GM23248 (cell line): ENCODE results near the gene RIC8B. TPM values are rescaled to one million over a fixed set of nuclear protein-coding genes. Genes with fewer than 3 reads are reported as not detected.

Experiments used
- DNase-seq: peaks from one replicate; pipeline ENCODE4 v3.0.0-alpha.2; 2015
- H2AFZ ChIP-seq: fragments of 200-600 bp; sonication (generic); 2 replicates; pipeline ENCODE4 v1.6.1; 2016; ENCODE audit warnings: antibody characterized with exemption
- H3F3A ChIP-seq: fragments of 200-600 bp; sonication (generic); 2 replicates; pipeline ENCODE4 v1.6.1; 2016; ENCODE audit warnings: mild to moderate bottlenecking, antibody characterized with exemption, mixed run types; ENCODE audit not compliant: insufficient read depth
- H3K27ac ChIP-seq: fragments of 200-600 bp; sonication (generic); 2 replicates; pipeline ENCODE4 v1.5.1; 2016; ENCODE audit warnings: mild to moderate bottlenecking
- H3K27me3 ChIP-seq: fragments of 200-600 bp; sonication (generic); replicated peaks from 2 replicates; pipeline ENCODE4 v1.6.1; 2016; ENCODE audit warnings: mild to moderate bottlenecking; ENCODE audit not compliant: insufficient read depth
- H3K36me3 ChIP-seq: fragments of 200-600 bp; sonication (generic); 2 replicates; pipeline ENCODE4 v1.6.1; 2016; ENCODE audit warnings: low read depth, mild to moderate bottlenecking
- H3K4me1 ChIP-seq: fragments of 200-600 bp; sonication (generic); 2 replicates; pipeline ENCODE4 v1.6.1; 2016; ENCODE audit warnings: mild to moderate bottlenecking; ENCODE audit not compliant: insufficient read depth
- H3K4me2 ChIP-seq: fragments of 200-600 bp; sonication (generic); one replicate; pipeline ENCODE4 v1.6.1; 2016; ENCODE audit warnings: mild to moderate bottlenecking; ENCODE audit not compliant: unreplicated experiment
- H3K4me3 ChIP-seq: fragments of 200-600 bp; sonication (generic); 2 replicates; pipeline ENCODE4 v1.5.1; 2016; ENCODE audit warnings: mild to moderate bottlenecking
- H3K79me2 ChIP-seq: fragments of 200-600 bp; sonication (generic); 2 replicates; pipeline ENCODE4 v1.6.1; 2016; ENCODE audit warnings: mild to moderate bottlenecking; ENCODE audit not compliant: insufficient read depth
- H3K9ac ChIP-seq: fragments of 200-600 bp; sonication (generic); 2 replicates; pipeline ENCODE4 v1.6.1; 2016; ENCODE audit warnings: mild to moderate bottlenecking
- H3K9me2 ChIP-seq: fragments of 200-600 bp; sonication (generic); 2 replicates; pipeline ENCODE4 v1.6.1; 2016; ENCODE audit warnings: mixed run types, mild to moderate bottlenecking, moderate library complexity; ENCODE audit not compliant: insufficient read depth
- H3K9me3 ChIP-seq: fragments of 200-600 bp; sonication (generic); one replicate; pipeline ENCODE4 v1.6.1; 2017; ENCODE audit warnings: low read depth
- H4K20me1 ChIP-seq: fragments of 200-600 bp; sonication (generic); 2 replicates; pipeline ENCODE4 v1.6.0; 2016; ENCODE audit not compliant: insufficient read depth
- EZH2 ChIP-seq: fragments of 200-600 bp; sonication (generic); IDR thresholded peaks from 2 replicates; pipeline ENCODE4 v1.6.1; 2018; ENCODE audit warnings: antibody characterized with exemption, mild to moderate bottlenecking; ENCODE audit not compliant: insufficient read depth, poor library complexity, severe bottlenecking
- EZH2phosphoT487 ChIP-seq: fragments of 200-600 bp; sonication (generic); IDR thresholded peaks from 2 replicates; pipeline ENCODE4 v1.6.1; 2018; ENCODE audit warnings: antibody characterized with exemption, moderate library complexity, mild to moderate bottlenecking, low read depth; ENCODE audit not compliant: insufficient read depth
- WGBS, 2 experiments: methylation state at CpG; one replicate each; pipeline ENCODE4 v1.1.6; 2015 to 2017; ENCODE audit warnings: low lambda C conversion rate in 2 of 2, low coverage in 1 of 2; ENCODE audit errors: missing lambda C conversion rate in 2 of 2; 5-methylcytosine and 5-hydroxymethylcytosine counted together
- in situ Hi-C: fragments of 300-500 bp; cut with MboI; formaldehyde crosslinking; loops from 2 replicates; pipeline ENCODE4 v1.15.0; 2020
- polyA plus RNA-seq: library from polyadenylated mRNA; unstranded; fragments of >200 nt; fragmentation: Nextera tagmentation; extraction: Ambion mirVana; gene quantifications from 2 replicates; pipeline ENCODE4 v1.2.1, GENCODE V29; 2016
- total RNA-seq: library from RNA; depleted of rRNA; stranded (reverse); fragments of >200 nt; shearing (Covaris generic); gene quantifications from 2 replicates; pipeline ENCODE4 v1.2.3, GENCODE V29; 2014

Gene RIC8B
- total and polyA plus RNA-seq, 2 experiments from 2014 or later = 6.8 to 7.6 TPM

- H2AFZ ChIP-seq = no peak overlapping the region
- TF ChIP-seq EZH2phosphoT487 (no peak), EZH2 (no peak)
- H3K36me3 ChIP-seq = no peaks in the 10 kb centered on the region
- H3K4me1 ChIP-seq = no peaks in the 10 kb centered on the region
- no peak overlapping the region for H3K4me3 ChIP-seq
- no peaks in the 10 kb centered on the region for H3K9me3 ChIP-seq
- DNase-seq = no peak
- H4K20me1 ChIP-seq = no peaks in the 10 kb centered on the region
- H3K4me2 ChIP-seq = no peak overlapping the region
- 66 to 67% methylated on average over 6 of the region's 6 CpGs for WGBS, 2 experiments
- H3K9me2 ChIP-seq = no peaks in the 10 kb centered on the region
- no peak overlapping the region for H3K9ac ChIP-seq
- in situ Hi-C loops = no loop called here
- no peak overlapping the region for H3K27ac ChIP-seq
- H3F3A ChIP-seq = no peaks in the 10 kb centered on the region
- H3K79me2 ChIP-seq = no peaks in the 10 kb centered on the region
- H3K27me3 ChIP-seq = peaks cover 3% of the 10 kb centered on the region; the same call in 1 of the 2 replicates
These were observed 29.9 kb upstream of the RIC8B start for GRCh38 chr12:106744600-106744999.

- no peaks in the 10 kb centered on the region for H3F3A ChIP-seq
- H3K27ac ChIP-seq = no peak overlapping the region
- H3K9ac ChIP-seq = no peak overlapping the region
- H3K27me3 ChIP-seq = 0 out of 2 replicates have a peak, but pooled peaks cover 3% of the 10 kb centered on the region
- no peak overlapping the region for H3K4me2 ChIP-seq
- no peaks in the 10 kb centered on the region for H3K36me3 ChIP-seq
- no peak for DNase-seq
- H2AFZ ChIP-seq = no peak overlapping the region
- H3K4me3 ChIP-seq = no peak overlapping the region
- no peaks in the 10 kb centered on the region for H3K4me1 ChIP-seq
- no peaks in the 10 kb centered on the region for H4K20me1 ChIP-seq
- TF ChIP-seq EZH2 (no peak), EZH2phosphoT487 (no peak)
- WGBS, 2 experiments = 44 to 45% methylated on average over 4 of the region's 4 CpGs
- H3K9me2 ChIP-seq = no peaks in the 10 kb centered on the region
- in situ Hi-C loops = no loop called here
- H3K9me3 ChIP-seq = no peaks in the 10 kb centered on the region
- H3K79me2 ChIP-seq = no peaks in the 10 kb centered on the region
These were observed 29.2 kb upstream of the RIC8B start for GRCh38 chr12:106745181-106745745.

- no peaks in the 10 kb centered on the region for H3F3A ChIP-seq
- no peaks in the 10 kb centered on the region for H4K20me1 ChIP-seq
- H3K9me3 ChIP-seq = no peaks in the 10 kb centered on the region
- no peaks in the 10 kb centered on the region for H3K79me2 ChIP-seq
- H3K27ac ChIP-seq = no peak overlapping the region
- 45 to 51% methylated on average over 3 of the region's 3 CpGs for WGBS, 2 experiments
- no peak overlapping the region for H3K4me2 ChIP-seq
- H3K9ac ChIP-seq = no peak overlapping the region
- no peaks in the 10 kb centered on the region for H3K4me1 ChIP-seq
- no peaks in the 10 kb centered on the region for H3K9me2 ChIP-seq
- no peaks in the 10 kb centered on the region for H3K36me3 ChIP-seq
- H3K4me3 ChIP-seq = no peak overlapping the region
- TF ChIP-seq EZH2phosphoT487 = no peak
- TF ChIP-seq EZH2 = no peak
- 0 out of 2 replicates have a peak, but pooled peaks cover 3% of the 10 kb centered on the region for H3K27me3 ChIP-seq
- DNase-seq = no peak
- H2AFZ ChIP-seq = no peak overlapping the region
- in situ Hi-C loops = no loop called here
These were observed 26.5 kb upstream of the RIC8B start for GRCh38 chr12:106747973-106748436.

- H3K4me3 ChIP-seq = no peak overlapping the region
- TF ChIP-seq EZH2phosphoT487 (no peak), EZH2 (no peak)
- no peak overlapping the region for H3K27ac ChIP-seq
- in situ Hi-C loops = no loop called here
- no peak overlapping the region for H3K4me2 ChIP-seq
- no peaks in the 10 kb centered on the region for H3F3A ChIP-seq
- H3K79me2 ChIP-seq = no peaks in the 10 kb centered on the region
- no peaks in the 10 kb centered on the region for H3K36me3 ChIP-seq
- H4K20me1 ChIP-seq = no peaks in the 10 kb centered on the region
- H3K9ac ChIP-seq = no peak overlapping the region
- DNase-seq = no peak
- 0 out of 2 replicates have a peak, but pooled peaks cover 3% of the 10 kb centered on the region for H3K27me3 ChIP-seq
- no peaks in the 10 kb centered on the region for H3K9me2 ChIP-seq
- H3K4me1 ChIP-seq = no peaks in the 10 kb centered on the region
- WGBS, 2 experiments = 62 to 73% methylated on average over 3 of the region's 3 CpGs
- H2AFZ ChIP-seq = no peak overlapping the region
- no peaks in the 10 kb centered on the region for H3K9me3 ChIP-seq
These were observed 24.0 kb upstream of the RIC8B start for GRCh38 chr12:106750524-106750923.

- no peak overlapping the region for H3K4me2 ChIP-seq
- no peak overlapping the region for H3K9ac ChIP-seq
- no peaks in the 10 kb centered on the region for H3K27me3 ChIP-seq
- H3F3A ChIP-seq = no peaks in the 10 kb centered on the region
- no peaks in the 10 kb centered on the region for H3K36me3 ChIP-seq
- no peak overlapping the region for H3K27ac ChIP-seq
- H3K4me1 ChIP-seq = no peaks in the 10 kb centered on the region
- H3K9me3 ChIP-seq = no peaks in the 10 kb centered on the region
- WGBS, 2 experiments = 54 to 65% methylated on average over 7 of the region's 7 CpGs
- no peaks in the 10 kb centered on the region for H3K9me2 ChIP-seq
- in situ Hi-C loops = no loop called here
- H3K4me3 ChIP-seq = no peak overlapping the region
- TF ChIP-seq EZH2phosphoT487 = no peak
- TF ChIP-seq EZH2 = no peak
- no peaks in the 10 kb centered on the region for H3K79me2 ChIP-seq
- DNase-seq = no peak
- no peak overlapping the region for H2AFZ ChIP-seq
- no peaks in the 10 kb centered on the region for H4K20me1 ChIP-seq
These were observed 21.0 kb upstream of the RIC8B start for GRCh38 chr12:106753526-106753925.
